IPS-NIHi7 (cell line): ENCODE results near the gene CFAP97.
A peak's percentile ranks its signal among the peaks of the same experiment; 100 is the strongest.
"Not testable (repeated sequence)": the region's sequence is repeated elsewhere in the genome, so short reads cannot be mapped to it uniquely, and the experiment has no call there.

Source experiments
- DNase-seq: peaks from one replicate; pipeline ENCODE4 v3.0.0; 2012; ENCODE audit warnings: mixed read lengths; ENCODE audit errors: extremely low spot score

Gene CFAP97

GRCh38 chr4:185203486-185204237 lies at the start of gene CFAP97:
Gene CFAP97 (minus strand): TSS chr4:185204000. CDS start chr4:185191196, 12,804 bp downstream.
- DNase-seq = peak; percentile 64

- DNase-seq = no peak
These were observed 45.3 kb upstream of the CFAP97 start for GRCh38 chr4:185249105-185249504.

- no peak for DNase-seq
These were observed 44.7 kb upstream of the CFAP97 start for GRCh38 chr4:185248393-185249039.

- no peak for DNase-seq
These were observed 43.4 kb upstream of the CFAP97 start for GRCh38 chr4:185247151-185247550.

- no peak for DNase-seq
These were observed 42.7 kb upstream of the CFAP97 start for GRCh38 chr4:185246453-185246852.

GRCh38 chr4:185244763-185245162 lies 41.0 kb upstream of the CFAP97 start:
- DNase-seq = no peak

GRCh38 chr4:185243879-185244278 lies 40.1 kb upstream of the CFAP97 start:
- no peak for DNase-seq

GRCh38 chr4:185242749-185243533 lies 39.1 kb upstream of the CFAP97 start:
- no peak for DNase-seq

GRCh38 chr4:185240486-185240885 lies 36.7 kb upstream of the CFAP97 start:
- not testable (repeated sequence) for DNase-seq

- no peak for DNase-seq
These were observed 35.0 kb upstream of the CFAP97 start for GRCh38 chr4:185238750-185239149.

GRCh38 chr4:185238215-185238681 lies 34.4 kb upstream of the CFAP97 start:
- DNase-seq = no peak

GRCh38 chr4:185237175-185237574 lies 33.4 kb upstream of the CFAP97 start:
- DNase-seq = no peak

GRCh38 chr4:185235843-185236503 lies 32.2 kb upstream of the CFAP97 start:
- no peak for DNase-seq

GRCh38 chr4:185235119-185235842 lies 31.5 kb upstream of the CFAP97 start:
- no peak for DNase-seq

GRCh38 chr4:185232370-185232769 lies 28.6 kb upstream of the CFAP97 start:
- DNase-seq = no peak

- no peak for DNase-seq
These were observed 25.4 kb upstream of the CFAP97 start for GRCh38 chr4:185229021-185229818.

- DNase-seq = no peak
These were observed 24.0 kb upstream of the CFAP97 start for GRCh38 chr4:185227713-185228278.

GRCh38 chr4:185227131-185227551 lies 23.3 kb upstream of the CFAP97 start:
- no peak for DNase-seq

GRCh38 chr4:185225940-185226339 lies 22.1 kb upstream of the CFAP97 start:
- DNase-seq = no peak

- DNase-seq = no peak
These were observed 20.8 kb upstream of the CFAP97 start for GRCh38 chr4:185224597-185224996.
